Gastrocnemius medialis (tissue), 4 donors: ENCODE data around the gene MRTFA. TPM values are rescaled to one million over a fixed set of nuclear protein-coding genes. Genes with fewer than 3 reads are reported as not detected.
"Not testable (repeated sequence)": the region's sequence is repeated elsewhere in the genome, so short reads cannot be mapped to it uniquely, and the experiment has no call there.

ENCODE experiments used
- ATAC-seq, 2 donors: fragments of 150-250 bp; one replicate each; pipeline ENCODE4 v1.9.1; 2016
- DNase-seq, 2 donors: peaks; one replicate each; pipeline ENCODE4 v3.0.0-alpha.2; 2019
- H3K27ac ChIP-seq, 4 donors: fragments of 200-600 bp; sonication (generic); 1 replicate in 1 of 4; 2 replicates in 3 of 4; pipeline ENCODE4 v1.5.1; 2016 to 2018; ENCODE audit warnings: mild to moderate bottlenecking in 2 of 4, moderate library complexity in 1 of 4
- H3K27me3 ChIP-seq, 3 donors: fragments of 200-600 bp; sonication (generic) in 2 of 3; 1 replicate in 1 of 3; 2 replicates in 2 of 3; pipeline versions ENCODE4 v1.5.1 to v1.6.0; 2016 to 2019; ENCODE audit warnings: mild to moderate bottlenecking in 1 of 3, moderate library complexity in 1 of 3
- H3K36me3 ChIP-seq, 2 donors: fragments of 200-600 bp; sonication (generic) in 1 of 2; one replicate each; pipeline ENCODE4 v1.5.1; 2017 to 2018
- H3K4me1 ChIP-seq, 2 donors: fragments of 200-600 bp; sonication (generic) in 1 of 2; one replicate each; pipeline ENCODE4 v1.5.1; 2016 to 2017; ENCODE audit warnings: mild to moderate bottlenecking in 2 of 2
- H3K4me3 ChIP-seq, 4 donors: fragments of 200-600 bp; sonication (generic) in 3 of 4; 1 replicate in 1 of 4; 2 replicates in 3 of 4; pipeline ENCODE4 v1.5.1; 2016 to 2019; ENCODE audit warnings: mild to moderate bottlenecking in 2 of 4
- H3K9me3 ChIP-seq, 3 donors: fragments of 200-600 bp; sonication (generic) in 2 of 3; 1 replicate in 1 of 3; 2 replicates in 2 of 3; pipeline ENCODE4 v1.5.1; 2016 to 2019
- POLR2A ChIP-seq, 2 donors: fragments of 450-650 bp; IDR thresholded peaks; one replicate each; pipeline ENCODE4 v1.6.1; 2017; ENCODE audit warnings: antibody characterized with exemption in 2 of 2, mild to moderate bottlenecking in 2 of 2, moderate library complexity in 2 of 2
- in situ Hi-C, 4 donors: fragments of 200-750 bp; cut with MboI; loops; one replicate each; pipeline versions ENCODE4 v1.15.0 to v1.8.0; 2017; ENCODE audit warnings: low sequenced_read_pairs in 4 of 4
- intact Hi-C: fragments of 100-400 bp; cut with DNase I; formaldehyde crosslinking; loops from one replicate; pipeline ENCODE4 v1.15.1; 2023; ENCODE audit warnings: low total_unique reads
- total RNA-seq, 4 donors: library from RNA; depleted of rRNA; stranded (reverse); fragments of >200 nt; gene quantifications; one replicate each; pipeline versions ENCODE4 v1.1.0 to v1.2.3, GENCODE V29; 2016
- TF ChIP-seq, protein P1 (sequence below), 5 experiments: fragments of 450-650 bp in 3 of 5; fragments of 200-600 bp in 2 of 5; sonication (generic) in 2 of 5; IDR thresholded peaks in 4 of 5; conservative IDR thresholded peaks in 1 of 5; 1 replicate in 4 of 5; 2 replicates in 1 of 5; pipeline ENCODE4 v1.5.1; 2016 to 2019; ENCODE audit warnings: antibody characterized with exemption in 5 of 5, mild to moderate bottlenecking in 3 of 5, moderate library complexity in 3 of 5

MRTFA gene
- total RNA-seq, 4 donors from 2014 or later = 13.7 to 31.3 (median 22.2) TPM

GRCh38 chr22:40585310-40585751 lies 51.2 kb downstream of the MRTFA start:
- DNase-seq = no peak
- Histone ChIP-seq H3K36me3 (no peaks in the 10 kb centered on the region), H3K4me3 (no peak overlapping the region), H3K9me3 (no peaks in the 10 kb centered on the region), H3K27me3 (no peaks in the 10 kb centered on the region), H3K27ac (no peak overlapping the region), H3K4me1 (peaks cover 0 to 4% of the 10 kb centered on the region in 2 donors)
- ATAC-seq = no peak
- intact Hi-C loops (no loop called here), in situ Hi-C loops (no loop called here)
- no peak for TF ChIP-seq POLR2A (IDR thresholded peaks at IDR 0.05)
- TF ChIP-seq, protein P1, sequence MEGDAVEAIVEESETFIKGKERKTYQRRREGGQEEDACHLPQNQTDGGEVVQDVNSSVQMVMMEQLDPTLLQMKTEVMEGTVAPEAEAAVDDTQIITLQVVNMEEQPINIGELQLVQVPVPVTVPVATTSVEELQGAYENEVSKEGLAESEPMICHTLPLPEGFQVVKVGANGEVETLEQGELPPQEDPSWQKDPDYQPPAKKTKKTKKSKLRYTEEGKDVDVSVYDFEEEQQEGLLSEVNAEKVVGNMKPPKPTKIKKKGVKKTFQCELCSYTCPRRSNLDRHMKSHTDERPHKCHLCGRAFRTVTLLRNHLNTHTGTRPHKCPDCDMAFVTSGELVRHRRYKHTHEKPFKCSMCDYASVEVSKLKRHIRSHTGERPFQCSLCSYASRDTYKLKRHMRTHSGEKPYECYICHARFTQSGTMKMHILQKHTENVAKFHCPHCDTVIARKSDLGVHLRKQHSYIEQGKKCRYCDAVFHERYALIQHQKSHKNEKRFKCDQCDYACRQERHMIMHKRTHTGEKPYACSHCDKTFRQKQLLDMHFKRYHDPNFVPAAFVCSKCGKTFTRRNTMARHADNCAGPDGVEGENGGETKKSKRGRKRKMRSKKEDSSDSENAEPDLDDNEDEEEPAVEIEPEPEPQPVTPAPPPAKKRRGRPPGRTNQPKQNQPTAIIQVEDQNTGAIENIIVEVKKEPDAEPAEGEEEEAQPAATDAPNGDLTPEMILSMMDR (IDR thresholded peaks at IDR 0.05 in 4 of 5, conservative IDR thresholded peaks at IDR 0.05 in 1 of 5) = no peak

GRCh38 chr22:40584766-40585165 lies 51.8 kb downstream of the MRTFA start:
- H3K36me3 ChIP-seq, H3K4me3 ChIP-seq, H3K4me1 ChIP-seq, in situ Hi-C loops, intact Hi-C loops, ATAC-seq, DNase-seq, H3K27ac ChIP-seq, H3K9me3 ChIP-seq, H3K27me3 ChIP-seq: not testable (repeated sequence)

- in situ Hi-C loops = no loop called here
- DNase-seq (no peak), ATAC-seq (no peak)
- Histone ChIP-seq H3K9me3 (no peaks in the 10 kb centered on the region), H3K36me3 (no peaks in the 10 kb centered on the region), H3K4me3 (no peak overlapping the region), H3K4me1 (no peaks in the 10 kb centered on the region), H3K27me3 (no peaks in the 10 kb centered on the region), H3K27ac (no peak overlapping the region)
- intact Hi-C loops = no loop called here
- TF ChIP-seq POLR2A (IDR thresholded peaks at IDR 0.05) = no peak
- TF ChIP-seq, protein P1 (IDR thresholded peaks at IDR 0.05 in 4 of 5, conservative IDR thresholded peaks at IDR 0.05 in 1 of 5) = no peak
These were observed 53.3 kb downstream of the MRTFA start for GRCh38 chr22:40583053-40583741.

DNA sequence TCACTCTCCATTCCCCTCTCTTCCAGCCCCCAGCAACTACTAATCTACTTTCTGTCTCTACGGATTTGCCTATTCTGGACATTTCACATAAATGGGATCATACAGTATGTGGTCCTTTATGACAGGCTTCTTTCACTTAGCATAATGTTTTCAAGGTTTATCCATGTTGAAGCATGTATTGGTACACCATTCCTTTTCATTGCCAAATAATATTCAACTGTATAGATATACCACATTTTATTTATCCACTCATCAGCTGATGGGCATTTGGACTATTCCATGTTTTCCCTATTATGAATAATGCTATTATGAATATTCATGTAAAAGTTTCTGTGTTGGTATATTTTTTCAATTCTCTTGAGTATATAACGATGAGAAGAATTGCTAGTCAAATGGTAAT lies 54.5 kb downstream of the MRTFA start:
- intact Hi-C loops = no loop called here
- no peak overlapping the region for H3K4me3 ChIP-seq

DNA sequence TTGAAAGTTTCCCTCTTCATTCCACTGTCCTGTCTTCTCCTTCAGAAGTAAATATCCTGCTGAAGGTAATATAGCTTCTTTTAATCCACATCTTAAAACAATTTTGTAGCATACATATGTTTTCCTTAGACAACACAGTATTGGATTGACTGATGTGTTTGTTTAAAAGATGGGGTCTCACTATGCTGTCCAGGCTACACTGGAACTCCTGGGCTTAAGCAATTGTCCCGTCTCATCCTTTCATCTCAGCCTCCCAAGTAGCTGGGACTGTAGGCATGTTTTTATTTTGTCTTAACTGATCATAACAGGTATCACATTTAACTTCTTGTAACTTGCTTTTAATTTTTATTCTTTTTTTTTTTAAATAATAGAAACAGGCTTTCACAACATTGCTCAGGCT lies 55.9 kb downstream of the MRTFA start:
- H3K4me1 ChIP-seq = no peaks in the 10 kb centered on the region
- no peaks in the 10 kb centered on the region for H3K27me3 ChIP-seq
- no peak for ATAC-seq

More for the DNA sequence above, 54.5 kb downstream of the MRTFA start:
- no peak overlapping the region for H3K27ac ChIP-seq
- no peaks in the 10 kb centered on the region for H3K4me1 ChIP-seq
- TF ChIP-seq, protein P1 (IDR thresholded peaks at IDR 0.05 in 4 of 5, conservative IDR thresholded peaks at IDR 0.05 in 1 of 5) = no peak
- no peak for TF ChIP-seq POLR2A (IDR thresholded peaks at IDR 0.05)
- in situ Hi-C loops = no loop called here
- H3K36me3 ChIP-seq = no peaks in the 10 kb centered on the region
- H3K9me3 ChIP-seq = no peaks in the 10 kb centered on the region
- no peaks in the 10 kb centered on the region for H3K27me3 ChIP-seq
- no peak for DNase-seq
- no peak for ATAC-seq

More for the DNA sequence above, 55.9 kb downstream of the MRTFA start:
- H3K9me3 ChIP-seq = no peaks in the 10 kb centered on the region
- H3K4me3 ChIP-seq = no peak overlapping the region
- intact Hi-C loops (no loop called here), in situ Hi-C loops (no loop called here)
- no peaks in the 10 kb centered on the region for H3K36me3 ChIP-seq
- no peak overlapping the region for H3K27ac ChIP-seq
- TF ChIP-seq, protein P1 (IDR thresholded peaks at IDR 0.05 in 4 of 5, conservative IDR thresholded peaks at IDR 0.05 in 1 of 5) = no peak
- no peak for TF ChIP-seq POLR2A (IDR thresholded peaks at IDR 0.05)
- DNase-seq = no peak
